ENCODE measurements around the gene ATP6V0E1.

The ATP6V0E1 gene

DNA sequence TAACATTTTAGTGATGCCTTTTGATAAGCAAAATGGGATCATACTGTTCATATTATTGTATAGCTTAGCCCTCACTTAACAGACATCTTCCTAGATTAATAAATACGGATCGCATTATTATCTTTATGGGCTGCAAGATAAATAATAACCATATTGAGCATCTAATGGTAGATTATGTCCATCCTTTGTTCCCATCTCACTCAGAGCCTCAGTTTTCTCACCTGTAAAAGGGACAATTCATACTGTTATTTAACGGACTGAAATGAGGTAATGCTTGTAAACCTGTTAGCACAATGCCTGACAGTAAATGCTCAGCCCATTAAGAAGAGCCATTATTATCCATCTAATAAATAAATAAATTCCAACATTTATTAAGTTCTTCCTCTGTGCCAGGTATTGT is 27.3 kb upstream of the ATP6V0E1 start:
- DNase-seq (ENCODE audit: low read depth, low spot score), result no peak

DNA sequence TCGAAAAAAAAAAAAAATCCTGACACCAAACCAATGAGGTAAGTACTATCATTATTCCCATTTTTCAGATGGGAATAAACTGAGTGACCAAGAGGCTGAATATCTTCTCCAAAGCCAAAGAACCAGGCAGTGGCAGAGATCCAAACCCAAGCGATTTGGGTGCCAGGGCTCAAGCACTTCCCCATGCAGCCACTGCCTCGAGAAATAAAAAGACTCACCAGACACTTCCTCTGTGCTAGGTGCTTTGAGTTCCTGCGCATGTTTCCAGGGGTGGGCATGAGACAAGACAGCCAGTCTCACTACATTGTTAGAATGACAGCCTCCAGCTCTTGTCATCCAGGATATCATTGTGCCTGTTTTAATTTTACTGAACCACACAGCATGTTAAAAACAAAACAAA is 26.6 kb upstream of the ATP6V0E1 start:
- DNase-seq (ENCODE audit: low read depth, low spot score), result no peak

DNA sequence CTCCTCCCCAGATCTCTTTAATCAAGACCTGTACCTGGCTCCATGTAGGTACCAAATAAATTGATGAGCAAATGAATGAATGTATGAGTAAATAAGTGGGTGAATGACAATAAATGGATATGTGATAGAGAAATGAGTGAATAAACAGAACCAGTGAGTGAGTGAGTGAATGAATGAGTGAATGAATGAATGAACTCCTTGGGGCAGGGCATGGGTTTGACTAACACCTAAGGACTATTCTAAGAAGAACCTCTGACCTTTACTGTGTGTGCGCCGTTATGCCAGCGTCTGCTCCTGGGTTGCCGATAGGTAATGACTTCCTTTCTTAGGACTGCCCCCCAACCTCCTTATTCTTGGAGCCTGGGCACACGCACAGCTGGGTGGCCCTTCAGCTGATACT is 26.1 kb upstream of the ATP6V0E1 start:
- DNase-seq (ENCODE audit: low read depth, low spot score), result no peak

DNA sequence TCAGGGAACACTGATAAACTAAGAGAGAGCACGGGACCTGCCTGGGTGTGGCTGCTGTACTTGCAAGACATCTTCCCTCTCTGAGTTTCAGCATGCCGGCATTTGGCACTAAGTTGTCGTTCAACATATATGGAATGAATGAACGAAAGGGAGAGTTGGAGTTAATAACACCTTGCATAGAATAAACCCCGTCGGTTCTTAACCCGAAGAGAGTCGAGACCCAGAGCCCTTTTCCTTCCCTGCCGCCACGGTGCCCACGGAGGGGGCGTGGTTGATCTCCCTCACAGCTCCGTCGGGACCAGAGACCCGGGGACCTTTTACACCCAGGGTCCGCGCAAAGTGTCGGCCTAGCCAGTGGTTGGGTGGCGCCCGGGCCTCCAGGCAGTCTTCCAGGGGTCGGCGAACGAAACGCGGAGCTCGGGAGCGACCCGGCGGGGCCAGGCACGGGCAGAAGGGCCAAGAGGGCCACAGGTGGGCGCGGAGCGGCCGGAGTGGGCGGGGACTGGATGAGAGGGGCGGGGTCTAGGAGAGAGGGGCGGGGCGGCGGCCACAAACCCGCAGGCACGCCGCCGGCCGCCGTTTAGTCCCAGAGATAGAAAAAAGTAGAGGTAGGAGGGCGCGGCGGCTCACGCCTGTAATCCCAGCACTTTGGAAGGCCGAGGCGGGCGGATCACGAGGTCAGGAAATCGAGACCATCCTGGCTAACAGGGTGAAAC is 25.1 kb upstream of the ATP6V0E1 start:
- peak; percentile 78 for DNase-seq (ENCODE audit: low read depth, low spot score)

DNA sequence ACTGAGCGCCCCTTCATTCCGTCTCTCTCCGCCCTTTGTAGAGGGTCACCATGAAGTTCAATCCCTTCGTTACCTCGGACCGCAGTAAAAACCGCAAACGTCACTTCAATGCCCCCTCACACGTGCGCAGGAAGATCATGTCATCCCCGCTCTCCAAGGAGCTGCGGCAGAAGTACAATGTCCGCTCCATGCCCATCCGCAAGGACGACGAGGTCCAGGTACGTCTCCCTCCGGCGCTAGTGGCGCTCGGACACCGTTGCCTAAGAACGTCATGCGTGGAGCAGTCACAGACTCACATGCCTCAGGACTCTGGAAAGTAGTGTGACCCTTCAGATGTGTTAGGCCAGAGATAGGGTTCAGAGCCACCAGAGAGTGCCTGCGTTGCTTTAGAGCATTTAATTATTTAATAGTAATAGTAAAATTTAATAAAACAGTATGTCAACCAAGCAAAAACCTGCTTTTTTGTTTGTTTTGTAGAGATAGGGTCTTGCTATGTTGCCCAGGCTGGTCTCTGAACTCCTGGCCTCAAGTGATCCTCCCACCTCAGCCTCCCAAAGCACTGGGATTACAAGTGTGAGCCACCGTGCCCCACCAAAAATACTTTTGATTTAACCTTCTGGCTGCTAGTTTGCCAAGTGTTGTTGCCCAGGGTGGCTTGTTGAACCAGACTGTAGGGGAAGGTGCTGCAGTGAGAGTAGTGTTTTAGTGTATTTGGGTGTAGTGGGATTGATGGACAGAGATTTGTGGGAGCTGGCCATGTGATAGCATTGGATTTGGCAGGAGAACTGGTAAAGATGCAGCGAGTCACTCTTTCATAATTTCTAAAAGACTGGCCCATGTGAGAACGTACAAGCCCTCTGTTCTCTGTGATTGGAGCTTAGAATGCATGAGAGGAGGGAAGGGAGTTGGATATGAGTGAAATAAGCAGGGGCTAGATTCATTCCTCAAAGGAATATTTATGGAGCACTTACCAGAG is 23.5 kb upstream of the ATP6V0E1 start:
- DNase-seq (ENCODE audit: low read depth, low spot score), result no peak

DNA sequence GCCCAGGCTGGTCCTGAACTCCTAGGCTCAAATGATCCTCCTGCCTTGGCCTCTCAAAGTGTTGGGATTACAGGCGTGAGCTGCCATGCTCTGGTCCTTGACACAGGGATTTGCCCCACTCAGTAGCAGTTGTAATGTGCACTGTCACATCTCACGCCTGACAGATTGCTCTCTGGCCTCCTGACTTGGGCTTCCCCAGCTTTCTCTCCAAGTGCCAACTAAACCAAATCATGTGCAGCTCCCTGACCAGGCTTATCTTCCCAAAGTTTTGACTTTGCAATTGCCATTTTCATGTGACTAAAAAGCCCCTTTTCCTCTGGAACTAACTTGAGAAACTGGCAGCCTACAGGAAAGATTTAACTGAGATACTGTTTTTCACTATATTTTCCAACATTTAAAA is 13.7 kb upstream of the ATP6V0E1 start:
- DNase-seq (ENCODE audit: low read depth, low spot score), result no peak

DNA sequence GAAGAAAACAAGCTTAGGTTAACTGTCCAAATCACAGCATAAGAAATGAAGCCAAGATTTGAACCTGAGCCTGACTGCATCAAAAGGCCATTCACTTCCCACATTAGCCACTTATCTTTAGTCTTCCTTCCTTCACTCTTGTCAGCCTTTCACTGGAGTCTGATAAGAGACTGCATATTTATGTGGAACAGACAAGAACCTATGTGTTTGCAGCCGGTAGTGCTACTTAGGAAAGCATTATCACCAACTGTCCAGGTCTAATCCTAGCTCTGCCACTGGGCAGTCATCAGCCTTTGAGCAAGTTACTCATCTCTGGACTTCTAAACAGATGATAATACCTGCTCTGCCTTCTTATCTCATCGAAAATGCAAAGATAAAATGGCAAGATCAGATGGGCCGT is 12.1 kb upstream of the ATP6V0E1 start:
- no peak for DNase-seq (ENCODE audit: low read depth, low spot score)

DNA sequence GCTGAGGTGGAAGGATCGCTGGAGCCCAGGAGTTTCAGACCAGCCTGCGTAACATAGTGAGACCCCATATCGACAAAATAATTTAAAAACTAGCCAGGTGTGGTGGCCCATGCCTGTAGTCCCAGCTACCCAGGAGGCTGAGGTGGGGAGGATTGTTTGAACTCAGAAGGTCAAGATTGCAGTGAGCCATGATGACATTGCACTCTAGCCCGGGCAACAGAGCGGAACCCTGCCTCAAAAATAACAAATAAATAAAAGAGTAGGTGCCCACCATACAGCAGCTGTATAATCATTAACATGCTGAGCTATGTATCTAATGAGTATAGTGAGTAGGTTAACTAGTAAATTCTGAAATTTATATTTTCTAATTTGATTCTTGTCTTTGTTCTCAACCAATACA is 11.0 kb upstream of the ATP6V0E1 start:
- no peak for DNase-seq (ENCODE audit: low read depth, low spot score)

DNA sequence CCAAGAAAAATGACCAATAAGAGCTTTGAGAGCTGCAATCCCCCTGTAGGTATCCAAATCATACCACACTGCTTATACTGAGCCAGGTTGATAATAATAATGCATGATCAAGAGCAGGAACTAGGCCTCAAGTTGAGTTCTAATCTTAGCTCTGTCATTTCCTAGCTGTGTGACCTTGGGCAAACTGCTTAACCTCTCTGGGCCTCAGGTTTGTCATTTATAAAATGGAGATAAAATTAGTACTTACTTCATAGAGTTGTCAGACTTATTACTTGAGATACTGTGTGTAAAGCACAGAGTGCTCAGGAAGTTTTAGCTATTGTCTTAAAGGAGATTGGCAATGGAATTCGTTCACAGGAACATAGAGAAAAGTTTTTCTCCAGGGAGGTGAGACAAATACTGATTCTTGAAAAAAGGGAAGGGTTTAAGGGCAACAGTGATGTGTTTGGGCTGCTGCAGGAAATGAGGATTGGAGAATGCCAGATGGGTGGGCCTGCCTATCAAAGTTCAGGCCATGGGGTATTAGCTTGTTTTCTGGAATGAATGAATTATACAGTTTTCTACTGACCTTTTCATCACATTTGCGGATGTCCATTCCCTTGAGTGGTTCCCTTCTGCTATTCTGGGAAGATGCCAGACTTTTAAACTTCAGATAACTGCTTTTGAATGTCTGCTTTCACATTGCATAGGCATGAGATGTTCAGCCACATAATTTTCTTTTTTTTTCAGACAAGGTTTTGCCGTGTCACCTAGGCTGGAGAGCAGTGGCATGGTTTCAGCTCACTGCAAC is 10.2 kb upstream of the ATP6V0E1 start:
- no peak for DNase-seq (ENCODE audit: low read depth, low spot score)

DNA sequence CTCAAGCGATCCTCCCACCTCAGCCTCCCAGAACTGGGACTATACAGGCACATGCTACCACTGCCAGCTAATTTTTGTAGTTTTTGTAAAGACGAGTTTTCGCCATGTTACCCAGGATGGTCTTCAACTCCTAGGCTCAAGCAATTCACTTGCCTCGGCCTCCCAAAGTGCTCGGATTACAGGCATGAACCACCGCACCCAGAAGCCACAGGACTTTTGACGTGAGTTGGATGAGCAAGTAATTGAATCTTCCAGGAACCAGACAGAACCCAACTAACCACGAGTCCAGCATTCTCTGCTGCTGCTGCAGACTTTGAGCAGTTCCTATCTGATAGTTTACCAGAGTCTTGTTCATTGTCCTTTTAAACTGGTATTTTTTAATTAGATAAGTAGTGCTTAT is 9.6 kb upstream of the ATP6V0E1 start:
- DNase-seq (ENCODE audit: low read depth, low spot score), result no peak

DNA sequence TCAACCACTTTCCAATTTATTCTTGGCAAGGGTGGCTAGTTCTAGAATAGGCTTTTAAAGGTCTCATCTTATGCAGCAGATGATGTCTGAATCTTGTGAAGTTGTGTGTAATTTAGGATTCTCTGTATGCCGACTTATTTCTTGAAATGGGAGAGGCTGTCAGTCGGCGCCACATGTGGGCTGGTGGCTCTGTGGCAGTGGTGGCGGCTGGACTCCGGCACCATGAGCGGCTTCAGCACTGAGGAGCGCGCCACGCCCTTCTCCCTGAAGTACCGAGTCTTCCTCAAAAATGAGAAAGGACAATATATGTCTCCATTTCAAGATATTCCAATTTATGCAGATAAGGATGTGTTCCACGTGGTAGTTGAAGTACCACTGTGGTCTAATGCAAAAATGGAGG is 8.3 kb upstream of the ATP6V0E1 start:
- no peak for DNase-seq (ENCODE audit: low read depth, low spot score)

DNA sequence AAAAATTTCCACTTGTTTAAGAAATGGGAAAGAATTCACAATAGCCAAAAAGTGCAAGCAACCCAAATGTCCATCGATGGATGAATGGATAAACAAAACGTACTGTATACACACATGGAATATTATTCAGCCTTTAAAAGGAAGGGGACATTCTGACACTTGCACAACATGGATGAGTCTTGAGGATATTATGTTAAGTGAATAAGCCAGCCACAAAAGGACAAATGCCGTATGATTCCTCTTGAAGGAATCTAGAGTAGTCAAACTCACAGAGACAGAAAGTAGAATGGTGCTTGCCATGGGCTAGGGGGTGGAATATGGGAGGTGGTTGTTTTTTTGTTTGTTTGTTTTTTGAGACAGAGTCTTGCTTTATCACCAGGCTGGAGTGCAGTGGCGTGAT is 3.8 kb upstream of the ATP6V0E1 start:
- no peak for DNase-seq (ENCODE audit: low read depth, low spot score)

DNA sequence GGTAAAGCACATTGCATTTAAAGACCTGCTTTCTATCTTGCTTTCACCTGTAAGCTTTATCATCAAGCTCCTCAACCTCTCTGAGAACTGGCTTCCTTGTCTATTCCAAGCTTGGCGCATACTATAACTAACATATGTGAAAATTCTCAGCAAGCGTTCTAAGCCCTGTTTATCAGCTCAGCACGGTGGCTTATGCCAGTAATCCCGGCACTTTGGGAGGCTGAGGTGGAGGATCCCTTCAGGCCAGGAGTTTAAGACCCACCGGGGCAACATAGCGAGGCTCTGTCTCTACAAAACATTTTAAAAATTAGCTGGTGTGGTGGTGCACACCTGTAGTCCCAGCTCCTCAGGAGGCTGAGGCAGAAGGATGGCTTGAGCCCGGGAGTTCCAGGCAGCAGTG is 1.6 kb upstream of the ATP6V0E1 start:
- no peak for DNase-seq (ENCODE audit: low read depth, low spot score)

DNA sequence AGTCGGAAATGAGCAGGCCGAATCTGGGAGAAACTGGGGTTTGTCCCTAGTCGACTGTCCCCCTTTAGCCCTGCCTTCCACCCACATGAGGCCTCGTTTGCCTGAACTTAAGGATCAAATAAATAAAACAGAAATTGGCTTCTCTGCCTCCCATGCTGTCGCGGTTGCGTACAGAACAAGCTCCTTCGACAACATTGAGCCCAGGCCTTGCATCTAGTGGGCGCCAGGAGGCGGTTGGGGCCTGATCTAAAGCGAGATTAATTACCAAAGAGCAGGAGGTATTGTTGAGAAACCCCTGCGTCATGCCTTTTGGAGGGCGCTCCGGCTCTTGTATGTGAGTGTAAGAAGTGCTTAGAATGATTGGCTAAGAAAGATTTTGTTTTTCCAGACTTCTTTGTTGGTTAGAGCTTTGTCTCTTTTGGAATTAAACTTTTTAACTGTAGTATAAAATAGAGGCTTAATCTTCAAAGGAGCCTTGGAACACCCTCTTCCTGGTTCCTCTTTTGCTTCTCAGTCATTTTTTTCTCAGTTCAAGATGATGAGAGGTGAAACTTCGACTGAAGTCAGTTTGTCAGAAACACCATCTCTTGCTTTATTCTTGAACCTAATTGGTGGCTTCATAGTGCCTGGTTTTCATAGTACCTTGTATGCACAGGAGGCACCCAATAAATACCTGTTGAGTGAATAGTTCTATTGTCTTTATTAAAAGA is 828 bp downstream of the ATP6V0E1 start:
- DNase-seq (ENCODE audit: low read depth, low spot score), result peak; percentile 91

DNA sequence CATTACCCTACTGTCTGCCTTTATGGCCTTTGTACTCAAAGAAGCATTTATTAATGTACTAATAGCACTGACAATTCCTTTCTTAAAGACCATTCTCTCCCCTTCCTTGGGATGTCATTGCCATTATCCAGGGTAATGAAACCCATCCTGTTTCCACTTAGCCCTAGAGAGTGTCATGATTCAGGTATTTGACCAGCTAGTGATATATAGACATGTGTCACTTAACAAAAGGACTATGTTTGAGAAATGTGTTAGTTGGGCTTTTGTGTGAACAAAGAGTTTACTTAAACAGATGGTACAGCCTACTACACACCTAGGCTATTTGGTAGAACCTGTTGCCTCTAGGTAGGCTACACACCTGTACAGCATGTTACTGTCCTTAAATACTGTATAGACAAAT is 2.0 kb downstream of the ATP6V0E1 start:
- DNase-seq (ENCODE audit: low read depth, low spot score), result no peak

DNA sequence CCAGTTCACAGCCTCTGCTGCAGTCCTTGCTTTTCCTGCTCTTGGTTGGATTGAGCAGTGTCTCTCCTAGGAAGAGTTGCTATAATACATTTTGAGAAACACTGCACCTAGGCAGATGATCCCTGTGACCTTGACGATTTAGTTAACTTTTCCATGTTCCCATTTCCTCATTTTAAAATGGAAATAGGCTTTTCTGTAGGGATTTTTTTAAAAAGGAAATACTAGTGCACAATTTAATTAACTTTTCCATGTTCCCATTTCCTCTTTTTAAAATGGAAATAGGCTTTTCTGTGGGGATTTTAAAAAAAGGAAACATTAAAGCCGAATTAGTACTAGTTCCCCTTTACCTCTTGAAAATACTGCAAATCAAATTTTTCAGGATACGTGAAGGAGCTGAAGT is 4.7 kb downstream of the ATP6V0E1 start:
- no peak for DNase-seq (ENCODE audit: low read depth, low spot score)

DNA sequence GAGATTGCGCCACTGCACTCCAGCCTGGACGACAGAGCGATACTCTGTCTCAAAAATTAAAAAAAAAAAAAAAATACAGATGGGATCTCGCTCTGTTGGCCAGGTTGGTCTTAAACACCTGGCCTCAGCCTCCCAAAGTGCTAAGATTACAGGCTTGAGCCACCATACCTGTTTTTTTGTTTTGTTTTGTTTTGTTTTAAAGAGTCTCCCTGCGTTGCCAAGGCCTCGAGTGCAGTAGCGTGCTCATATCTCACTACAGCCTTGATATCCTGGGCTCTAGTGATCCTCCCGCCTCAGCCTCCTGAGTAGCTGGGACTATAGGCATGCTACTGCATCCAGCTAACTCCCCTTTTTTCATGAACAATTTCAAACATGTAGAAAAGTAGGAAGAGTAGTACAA is 7.2 kb downstream of the ATP6V0E1 start:
- no peak for DNase-seq (ENCODE audit: low read depth, low spot score)

DNA sequence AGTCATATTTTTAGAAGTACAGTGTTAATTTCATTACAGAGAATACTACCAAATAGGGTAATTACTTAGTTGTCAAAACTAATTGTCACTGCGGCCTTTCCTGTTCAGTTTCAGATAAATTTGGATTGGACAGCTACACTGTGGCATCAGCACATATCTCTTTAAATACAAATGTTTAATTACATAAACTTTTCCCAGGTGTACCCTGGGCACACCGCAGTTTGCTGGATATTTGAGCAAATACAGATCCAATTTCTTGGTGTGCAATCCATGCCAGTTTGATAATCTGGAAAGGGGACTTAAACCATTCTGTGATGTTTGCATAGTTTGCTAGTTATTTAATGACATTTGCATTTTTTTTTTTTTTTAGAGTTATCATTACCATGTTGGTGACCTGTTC is 10.8 kb downstream of the ATP6V0E1 start:
- DNase-seq (ENCODE audit: low read depth, low spot score), result no peak

DNA sequence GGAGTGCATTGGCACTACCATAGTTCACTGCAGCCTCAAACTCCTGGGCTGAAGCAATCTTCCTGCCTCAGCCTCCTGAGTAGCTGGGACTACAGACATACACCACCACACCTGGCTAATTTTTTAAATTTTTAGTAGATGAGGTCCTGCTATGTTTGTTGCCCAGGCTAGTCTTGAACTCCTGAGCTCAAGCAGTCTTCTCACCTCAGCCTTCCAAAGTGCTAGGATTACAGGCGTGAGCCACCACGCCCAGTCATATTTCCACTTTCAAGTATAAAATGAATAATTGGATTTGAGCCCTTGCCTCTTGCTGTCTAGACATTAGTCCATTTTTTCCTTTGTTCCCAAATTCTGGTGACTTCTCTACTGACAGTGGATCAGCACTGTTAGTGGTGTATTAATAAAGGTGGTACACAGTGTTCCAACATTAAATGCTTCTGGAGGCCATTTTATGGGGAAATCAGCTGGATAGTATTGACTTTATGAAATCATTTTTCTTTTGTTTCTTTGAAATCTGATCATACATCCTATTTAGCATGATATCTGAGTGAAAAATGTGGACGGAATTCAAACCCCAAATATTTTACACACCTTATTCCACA is 15.9 kb downstream of the ATP6V0E1 start:
- DNase-seq (ENCODE audit: low read depth, low spot score), result no peak

DNA sequence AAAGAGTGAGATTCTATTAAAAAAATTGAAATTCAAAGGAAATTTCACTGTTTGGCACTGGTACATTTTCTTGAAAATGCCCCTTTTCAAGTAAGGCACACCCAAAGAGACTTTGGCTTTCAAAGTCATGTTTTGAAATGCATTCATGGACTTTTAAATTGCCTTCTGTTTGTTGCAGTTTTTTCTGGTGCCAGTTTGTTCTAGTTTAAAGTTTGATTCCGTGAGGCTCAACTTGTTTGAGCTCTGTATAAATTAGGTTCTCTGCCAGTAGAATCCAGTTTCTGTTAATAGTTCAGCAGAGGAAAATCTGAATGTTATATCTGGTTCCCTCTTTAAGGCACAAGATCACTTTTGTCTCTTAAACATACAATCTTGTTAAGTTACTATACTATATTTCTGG is 16.4 kb downstream of the ATP6V0E1 start:
- DNase-seq (ENCODE audit: low read depth, low spot score), result no peak

DNA sequence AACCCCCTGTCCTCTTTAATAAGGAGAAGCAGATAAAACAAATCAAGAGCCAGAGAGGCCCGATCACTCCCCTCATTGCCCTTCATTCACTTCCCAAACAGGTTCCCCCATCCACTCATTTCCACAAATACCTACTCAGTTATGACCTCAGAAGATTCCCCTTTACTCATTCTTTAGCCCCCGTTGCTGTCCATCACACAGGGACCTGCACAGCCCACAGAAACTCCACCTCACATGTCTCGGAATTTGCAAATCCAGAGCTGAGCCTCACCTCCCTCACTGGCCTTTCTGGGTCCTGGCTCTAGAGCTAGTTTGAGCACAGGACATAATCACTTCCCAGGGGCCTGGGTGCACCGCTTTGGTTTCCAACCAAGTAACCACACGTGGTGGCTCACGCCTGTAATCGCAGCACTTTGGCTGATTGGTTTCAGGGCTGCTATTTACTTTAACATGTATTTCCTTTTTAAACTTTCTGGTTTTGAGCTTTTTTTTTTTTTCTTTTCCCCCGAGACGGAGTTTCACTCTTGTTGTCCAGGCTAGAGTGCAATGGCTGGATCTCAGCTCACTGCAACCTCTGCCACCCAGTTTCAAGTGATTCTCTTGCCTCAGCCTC is 17.8 kb downstream of the ATP6V0E1 start:
- no peak for DNase-seq (ENCODE audit: low read depth, low spot score)

Measured in ELF-1 (cell line).